ENCODE data around the gene SEMA4F.
A peak's percentile ranks its signal among the peaks of the same experiment; 100 is the strongest.
"Not testable (repeated sequence)": the region's sequence is repeated elsewhere in the genome, so short reads cannot be mapped to it uniquely, and the experiment has no call there.

SEMA4F gene, protein sequence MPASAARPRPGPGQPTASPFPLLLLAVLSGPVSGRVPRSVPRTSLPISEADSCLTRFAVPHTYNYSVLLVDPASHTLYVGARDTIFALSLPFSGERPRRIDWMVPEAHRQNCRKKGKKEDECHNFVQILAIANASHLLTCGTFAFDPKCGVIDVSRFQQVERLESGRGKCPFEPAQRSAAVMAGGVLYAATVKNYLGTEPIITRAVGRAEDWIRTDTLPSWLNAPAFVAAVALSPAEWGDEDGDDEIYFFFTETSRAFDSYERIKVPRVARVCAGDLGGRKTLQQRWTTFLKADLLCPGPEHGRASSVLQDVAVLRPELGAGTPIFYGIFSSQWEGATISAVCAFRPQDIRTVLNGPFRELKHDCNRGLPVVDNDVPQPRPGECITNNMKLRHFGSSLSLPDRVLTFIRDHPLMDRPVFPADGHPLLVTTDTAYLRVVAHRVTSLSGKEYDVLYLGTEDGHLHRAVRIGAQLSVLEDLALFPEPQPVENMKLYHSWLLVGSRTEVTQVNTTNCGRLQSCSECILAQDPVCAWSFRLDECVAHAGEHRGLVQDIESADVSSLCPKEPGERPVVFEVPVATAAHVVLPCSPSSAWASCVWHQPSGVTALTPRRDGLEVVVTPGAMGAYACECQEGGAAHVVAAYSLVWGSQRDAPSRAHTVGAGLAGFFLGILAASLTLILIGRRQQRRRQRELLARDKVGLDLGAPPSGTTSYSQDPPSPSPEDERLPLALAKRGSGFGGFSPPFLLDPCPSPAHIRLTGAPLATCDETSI

DNA sequence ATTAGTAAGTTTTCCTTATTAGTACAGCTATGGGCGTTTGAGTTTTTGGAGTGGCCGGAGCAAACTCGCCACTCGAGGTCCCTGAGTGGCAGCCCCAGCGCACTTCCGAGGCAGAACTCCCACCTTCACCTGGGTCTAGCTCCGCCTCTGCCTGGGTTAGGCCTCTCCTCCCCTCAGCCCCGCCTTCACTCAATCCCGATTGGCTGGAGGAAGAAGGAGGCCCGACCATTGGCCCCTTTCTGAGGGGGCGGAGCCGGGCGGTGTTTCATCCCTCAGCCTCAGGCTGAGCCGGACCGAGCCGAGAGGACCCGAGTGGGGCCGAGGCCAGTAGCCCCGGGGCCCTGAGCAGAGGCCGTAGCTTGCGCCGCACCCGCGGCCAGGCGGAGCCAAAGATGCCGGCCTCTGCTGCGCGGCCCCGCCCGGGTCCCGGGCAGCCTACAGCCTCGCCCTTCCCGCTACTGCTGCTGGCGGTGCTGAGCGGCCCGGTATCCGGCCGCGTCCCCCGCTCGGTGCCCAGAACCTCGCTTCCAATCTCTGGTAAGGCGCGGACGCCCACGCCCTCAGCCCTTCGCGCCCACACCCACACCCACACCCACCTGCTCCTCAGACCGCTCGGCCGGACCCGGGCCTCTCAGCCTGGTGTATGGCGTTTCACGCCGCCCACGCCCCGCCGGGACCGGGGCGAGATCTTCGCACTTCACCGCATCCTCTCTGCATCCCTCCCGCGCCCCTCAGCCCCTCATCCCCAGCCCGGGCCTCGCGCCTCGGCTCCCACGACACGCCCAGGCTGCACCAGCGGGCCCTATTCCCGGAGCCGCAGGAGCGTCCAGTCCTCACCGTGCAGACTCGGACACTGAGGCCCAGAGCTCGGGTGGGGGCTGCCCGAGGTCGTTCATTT, at the start of gene SEMA4F:
TSS of gene SEMA4F (plus strand) at position 263 of the 898 bp plus-strand sequence. CDS start at position 393, 130 bp downstream.
- DNase-seq, result peak; percentile 63

DNA sequence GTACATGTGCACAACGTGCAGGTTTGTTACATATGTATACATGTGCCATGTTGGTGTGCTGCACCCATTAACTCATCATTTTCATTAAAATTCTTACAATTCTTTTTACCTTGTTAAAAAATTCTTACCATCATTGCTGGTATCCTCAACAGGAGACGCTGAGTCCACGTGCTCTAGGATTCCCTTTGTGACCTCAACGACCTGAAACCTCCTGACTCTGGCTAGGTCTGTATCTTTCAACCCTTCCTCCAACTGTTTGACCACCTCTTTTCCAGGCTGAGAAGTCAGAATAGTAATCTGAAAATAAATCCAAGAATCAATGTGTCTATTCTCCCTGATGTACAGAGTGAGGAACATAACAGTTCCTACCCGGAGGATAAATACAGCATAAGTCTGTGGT, 47.1 kb upstream of the SEMA4F start:
- DNase-seq, result no peak

DNA sequence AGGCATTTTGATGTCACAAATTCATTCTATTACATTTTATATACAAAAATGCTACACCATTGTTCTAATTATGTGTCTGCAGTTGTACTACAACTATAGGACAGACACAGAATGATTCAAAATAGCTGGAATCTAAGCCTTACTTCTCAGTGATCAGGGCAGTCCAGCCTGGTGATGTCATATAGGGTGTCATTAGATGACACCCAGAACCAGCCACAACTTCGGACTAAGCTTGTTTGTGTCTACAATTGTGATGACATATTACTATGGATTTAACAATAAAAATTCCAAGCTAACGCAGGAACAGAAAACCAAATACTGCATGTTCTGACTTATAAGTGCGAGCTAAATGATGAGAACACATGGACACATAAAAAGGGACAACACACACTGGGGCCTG, 36.9 kb upstream of the SEMA4F start:
- DNase-seq, result no peak

DNA sequence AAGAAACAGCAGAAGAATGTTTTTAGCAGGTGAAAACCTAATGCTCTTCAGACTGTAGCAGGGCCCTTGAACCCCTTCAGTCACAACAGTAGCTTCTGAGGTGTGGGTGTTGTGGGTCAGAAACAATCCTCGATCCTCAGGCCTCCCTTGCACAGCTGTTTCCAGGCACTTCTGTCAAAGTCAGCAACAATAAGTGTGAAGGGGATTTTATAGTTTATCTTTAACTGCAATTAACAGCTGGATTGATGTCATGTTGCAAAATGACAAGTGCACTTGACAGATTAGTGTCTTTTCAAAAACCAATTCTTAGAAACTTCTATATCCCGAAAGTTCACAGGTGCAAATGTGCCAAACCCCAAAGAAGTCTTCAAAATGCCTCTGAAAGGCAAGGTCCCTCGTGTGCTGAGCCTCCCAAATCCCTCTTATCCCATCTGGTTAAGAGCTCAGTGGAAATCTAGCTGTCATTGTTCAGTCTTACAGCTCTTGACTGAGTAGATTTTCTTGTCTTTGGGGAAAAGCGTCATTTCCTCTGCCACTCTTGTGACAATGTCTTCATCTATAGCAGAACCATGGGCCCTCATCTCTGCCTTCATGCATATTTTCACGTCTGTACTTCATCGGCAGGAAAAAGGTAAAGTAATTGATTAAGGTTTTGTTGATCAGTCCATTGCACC, 35.5 kb upstream of the SEMA4F start:
- no peak for DNase-seq

DNA sequence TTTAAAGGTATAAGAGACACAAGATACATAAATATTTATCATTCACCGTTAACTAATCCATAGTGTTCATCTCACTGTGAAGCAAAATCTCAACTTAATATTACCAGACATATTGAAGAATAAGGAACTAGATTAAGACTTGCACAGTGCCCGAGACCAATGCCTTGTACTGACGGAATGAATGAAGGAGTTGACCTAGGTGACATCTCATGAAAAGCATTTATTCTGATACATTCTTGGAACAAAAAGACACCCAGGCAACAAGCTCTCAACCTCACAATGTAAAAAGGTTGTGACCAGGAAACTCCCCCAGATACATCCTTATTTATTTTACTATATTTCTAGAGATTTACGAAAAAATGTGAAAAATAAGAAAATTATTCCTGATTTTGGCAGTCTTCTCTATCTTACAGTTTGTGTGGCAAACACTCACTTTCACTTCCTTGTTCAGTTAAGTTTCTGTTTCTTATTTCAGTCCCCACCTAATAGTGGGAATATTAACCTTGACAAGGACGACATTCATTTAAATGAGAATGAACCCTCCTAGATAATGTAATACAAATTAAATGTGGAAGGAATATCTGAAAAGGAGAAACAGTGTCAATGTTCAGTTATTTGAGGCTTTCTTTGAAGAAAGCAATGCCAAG, 34.3 kb upstream of the SEMA4F start:
- DNase-seq, result no peak

DNA sequence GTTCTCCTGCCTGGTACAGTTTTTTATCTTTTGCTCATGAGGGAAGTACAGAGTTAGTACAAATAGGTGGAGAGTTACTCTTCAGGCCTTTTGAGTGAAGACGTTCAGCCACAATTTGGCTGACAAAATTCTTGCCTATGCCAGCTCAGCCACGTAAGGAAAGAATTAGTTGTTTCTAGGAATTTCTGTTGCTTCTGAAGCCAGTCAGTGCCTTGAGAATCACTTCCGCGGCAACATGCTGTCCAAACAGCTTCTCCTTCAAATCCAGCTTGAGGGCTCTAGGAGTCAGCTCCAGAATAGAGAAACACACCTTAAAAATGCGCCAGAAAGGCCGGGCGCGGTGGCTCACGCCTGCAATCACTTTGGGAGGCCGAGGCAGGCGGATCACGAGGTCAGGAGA, 33.4 kb upstream of the SEMA4F start:
- DNase-seq, result no peak

DNA sequence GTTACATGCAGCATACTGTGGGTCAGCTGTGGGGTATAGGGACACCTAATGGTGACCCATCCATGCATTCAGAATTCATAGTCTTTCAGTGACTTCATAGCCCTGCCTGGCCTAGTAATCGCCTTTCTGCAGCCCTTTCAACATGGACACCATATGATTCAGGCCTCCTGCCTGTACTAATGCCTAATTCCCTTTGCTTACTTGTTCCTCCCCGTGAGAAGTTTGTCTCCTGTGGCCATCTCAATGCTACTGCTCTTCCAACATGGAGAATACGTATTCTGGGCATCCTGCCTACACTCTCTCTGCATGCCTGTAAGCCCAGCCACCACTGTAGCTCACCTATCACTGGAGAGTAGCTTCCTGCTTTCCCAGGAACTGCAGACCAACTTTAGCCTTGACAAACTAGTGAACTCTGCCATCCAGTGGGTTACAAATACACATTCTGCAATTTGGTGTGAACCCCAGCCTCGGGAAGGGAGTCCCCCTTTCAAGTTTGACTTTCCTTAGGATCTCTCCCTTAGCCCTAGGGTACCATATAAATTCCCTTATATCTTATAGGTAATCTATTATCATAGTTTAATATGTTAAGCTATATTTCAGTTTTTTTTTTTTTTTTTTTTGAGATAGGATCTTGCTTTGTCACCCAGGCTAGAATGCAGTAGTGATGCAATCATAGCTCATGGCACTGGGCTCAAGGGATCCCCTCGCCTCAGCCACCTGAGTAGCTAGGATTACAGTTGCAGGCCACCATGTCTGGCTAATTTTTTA, 28.2 kb upstream of the SEMA4F start:
- no peak for DNase-seq

DNA sequence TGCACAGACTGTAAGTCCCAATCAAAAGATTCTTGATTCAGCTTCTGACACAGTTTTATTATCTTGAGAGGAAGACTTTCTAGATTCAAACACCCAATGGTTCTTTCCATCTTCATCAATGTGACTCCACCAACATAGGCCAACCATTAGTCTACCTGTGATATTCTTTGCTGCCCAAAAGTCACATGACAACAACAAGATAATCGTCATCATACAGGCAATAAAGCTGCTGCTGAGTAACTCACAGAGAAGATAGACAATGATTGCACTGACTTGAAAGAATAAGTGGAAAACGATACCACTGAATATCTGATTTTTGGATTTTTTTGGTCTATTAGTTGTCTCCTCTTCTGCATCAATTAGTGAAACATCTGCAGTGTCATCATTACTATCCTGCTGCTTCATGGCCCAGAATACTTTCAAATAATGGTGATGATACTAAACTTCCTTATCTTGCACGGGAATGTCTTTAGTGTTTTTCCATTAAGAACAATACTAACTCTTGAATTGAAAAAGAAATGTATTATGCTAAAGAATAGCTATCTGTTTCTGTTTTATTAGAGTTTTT, 25.4 kb upstream of the SEMA4F start:
- no peak for DNase-seq

DNA sequence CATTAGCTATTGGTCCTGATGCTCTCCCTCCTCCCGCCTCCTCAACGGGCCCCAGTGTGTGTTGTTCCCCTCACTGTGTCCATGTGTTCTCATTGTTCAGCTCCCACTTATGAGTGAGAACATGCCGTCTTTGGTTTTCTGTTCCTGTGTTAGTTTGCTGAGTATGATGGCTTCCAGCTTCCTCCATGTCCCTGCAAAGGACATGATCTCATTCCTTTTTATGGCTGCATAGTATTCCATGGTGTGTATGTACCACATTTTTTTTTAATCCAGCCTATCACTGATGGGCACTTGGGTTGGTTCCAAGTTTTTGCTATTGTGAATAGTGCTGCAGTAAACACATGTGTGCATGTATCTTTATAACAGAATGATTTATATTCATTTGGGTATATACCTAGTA, 23.6 kb upstream of the SEMA4F start:
- DNase-seq, result not testable (repeated sequence)

DNA sequence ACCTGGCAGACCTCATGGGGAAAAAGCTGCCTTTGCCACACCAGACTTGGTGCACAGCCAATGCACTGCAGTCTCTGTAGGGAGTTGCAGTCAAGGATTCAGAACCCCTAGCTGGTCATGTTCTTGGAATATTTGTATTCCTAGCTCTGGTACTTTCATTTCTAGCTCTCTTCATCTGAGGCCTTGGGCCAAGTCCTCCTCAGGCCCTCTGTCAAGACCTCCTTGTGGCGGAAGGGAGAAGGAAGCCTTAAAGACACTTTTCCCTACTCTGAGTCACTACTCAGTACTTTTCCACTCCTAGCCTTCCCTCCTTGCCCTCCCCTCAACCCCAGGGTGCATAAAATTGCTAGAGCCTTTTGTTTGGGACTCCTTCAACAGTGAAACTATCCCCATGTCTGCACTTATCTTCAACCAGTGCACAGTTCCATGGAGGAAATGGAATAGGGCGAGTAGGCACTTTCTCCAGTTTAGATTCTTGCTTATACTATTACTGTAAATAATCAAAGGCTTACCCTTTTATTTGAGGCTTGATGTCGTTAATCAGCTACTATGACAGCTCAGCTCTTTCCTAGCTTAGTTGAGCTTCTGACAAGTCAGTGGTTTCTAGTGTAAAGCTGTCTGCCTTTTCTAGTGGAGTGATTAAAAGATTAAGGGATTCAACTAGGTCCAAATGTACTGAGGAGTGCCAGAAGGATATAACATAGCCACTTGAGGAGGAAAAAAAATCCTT, 21.7 kb upstream of the SEMA4F start:
- DNase-seq, result no peak

DNA sequence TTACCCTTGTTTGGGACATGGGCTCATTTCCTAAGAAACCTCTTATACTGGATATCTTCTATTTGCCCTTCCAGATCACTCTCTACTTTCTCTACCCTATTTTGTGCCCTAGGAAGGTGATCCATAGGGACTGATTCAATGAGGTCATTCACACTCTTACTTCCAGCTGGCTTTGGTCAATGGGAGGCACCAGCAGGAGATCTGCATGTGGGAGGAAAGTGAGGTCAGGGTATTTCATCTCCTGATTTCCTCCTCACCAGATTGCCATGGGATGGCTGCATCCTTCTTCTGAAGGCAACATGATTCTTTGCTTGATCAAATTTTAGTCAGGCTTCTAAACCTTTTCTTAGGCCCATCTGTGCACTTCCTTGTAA, 21.1 kb upstream of the SEMA4F start:
- no peak for DNase-seq

DNA sequence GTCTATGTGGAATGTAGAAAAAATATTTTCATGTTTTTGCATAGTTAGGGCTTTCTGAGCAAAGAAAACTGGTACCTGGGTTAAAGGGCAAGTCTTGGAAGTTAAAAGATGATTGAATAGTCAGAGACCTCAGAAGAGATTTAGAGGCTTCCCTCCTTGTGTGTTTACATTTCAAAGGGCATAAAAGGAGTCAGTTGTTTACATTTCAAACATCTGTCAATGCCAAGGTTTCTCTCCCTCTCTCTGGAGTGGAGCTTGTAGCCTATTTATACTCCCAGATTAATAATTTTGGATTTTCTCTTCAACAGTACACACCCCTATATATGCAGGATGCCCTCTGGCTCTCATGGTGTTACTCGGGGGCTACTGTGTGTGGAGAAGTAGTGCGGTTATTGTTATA, 14.5 kb upstream of the SEMA4F start:
- DNase-seq, result no peak

DNA sequence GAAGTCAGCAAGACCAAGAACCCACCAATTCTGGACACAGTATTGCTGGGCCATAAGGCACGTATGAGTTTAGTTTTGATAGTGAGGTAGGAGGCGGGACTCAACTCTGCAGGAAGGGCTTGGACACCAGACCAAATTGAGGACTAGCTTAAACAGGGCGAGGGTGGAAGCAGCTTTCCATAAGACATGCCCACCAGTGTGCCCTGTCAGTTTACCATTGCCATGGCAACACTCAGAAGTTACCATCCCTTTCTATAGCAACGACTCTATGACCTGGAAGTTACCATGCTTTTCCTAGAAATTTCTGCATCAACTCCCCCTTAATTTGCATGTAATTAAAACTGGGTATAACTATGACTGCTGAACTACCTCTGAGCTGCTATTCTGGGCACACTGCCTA, 8.7 kb upstream of the SEMA4F start:
- DNase-seq, result no peak

DNA sequence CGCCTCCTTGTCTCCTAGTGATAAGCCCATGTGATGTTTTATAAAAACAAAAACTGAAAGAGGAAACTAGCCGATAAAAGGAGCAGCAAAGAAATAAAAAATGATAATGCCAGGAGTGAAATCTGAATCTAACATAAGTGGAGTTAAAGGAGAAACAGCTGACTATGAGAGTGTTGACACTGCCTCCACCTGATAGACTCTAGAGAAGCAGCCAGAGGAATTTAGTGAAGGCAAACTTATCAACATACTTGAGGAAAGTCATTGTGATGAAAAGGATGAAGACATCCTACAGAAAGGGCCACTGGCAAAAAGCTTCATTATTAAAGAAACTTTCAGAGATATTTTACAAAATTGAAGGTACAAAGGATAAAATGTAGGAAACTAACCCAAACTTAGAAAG, 7.8 kb upstream of the SEMA4F start:
- DNase-seq, result no peak

DNA sequence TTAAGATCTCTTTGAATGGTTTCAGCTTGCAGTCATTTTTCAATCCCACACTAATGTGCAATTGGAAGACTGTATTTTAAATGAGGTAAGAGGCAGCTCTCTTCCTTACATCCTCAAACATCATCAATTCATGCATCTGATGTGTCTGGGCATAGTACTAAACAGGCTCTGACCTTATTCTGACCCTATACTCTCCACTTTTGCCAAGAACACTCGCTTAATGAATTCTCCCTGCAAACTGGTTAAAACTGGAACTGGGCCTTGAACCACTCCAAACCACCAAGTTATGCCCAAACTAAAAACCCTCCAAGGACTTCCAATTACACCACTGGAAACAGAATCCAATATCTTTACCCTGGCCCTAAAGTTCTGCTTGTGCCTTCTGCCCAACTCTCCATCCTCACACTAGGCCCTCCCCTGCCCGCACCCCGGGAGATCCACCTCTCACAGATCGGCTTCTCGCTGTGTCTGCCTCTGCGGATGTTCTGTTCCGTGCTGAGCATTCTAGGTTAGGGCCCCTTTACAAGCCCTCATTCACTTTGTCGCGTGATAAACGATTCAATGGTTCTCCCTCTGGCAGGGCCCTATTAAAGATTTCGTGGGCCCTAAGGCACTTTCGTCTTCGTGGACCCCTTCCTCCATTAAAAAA, 7.1 kb upstream of the SEMA4F start:
- DNase-seq, result no peak

DNA sequence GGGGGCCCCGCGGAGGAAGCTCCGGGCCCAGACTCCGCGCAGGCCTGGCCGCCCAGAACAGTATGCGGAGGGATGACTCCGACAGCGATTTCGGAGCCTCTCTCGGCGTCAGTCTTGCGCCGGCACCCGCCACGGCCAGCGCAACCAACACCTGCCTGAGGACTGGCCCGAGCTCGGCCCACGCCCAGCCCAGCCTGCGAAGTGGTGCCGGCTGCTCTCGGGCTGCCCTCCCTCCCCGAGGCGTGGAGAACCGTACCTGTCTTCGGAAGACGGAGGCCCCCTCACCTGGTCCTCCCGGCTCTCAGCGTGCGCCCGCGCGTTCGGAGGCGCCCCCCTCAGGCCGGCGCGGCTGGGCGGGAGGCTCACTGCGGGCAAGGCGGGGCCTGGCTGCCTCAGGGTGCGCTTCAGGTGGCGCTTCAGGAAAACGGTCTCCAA, 6.0 kb upstream of the SEMA4F start, which contains the start of gene M1AP:
TSS of gene M1AP (minus strand) at position 322 of the 435 bp plus-strand sequence. CDS start 8,055 bp downstream, outside the sequence.
- no peak for DNase-seq

DNA sequence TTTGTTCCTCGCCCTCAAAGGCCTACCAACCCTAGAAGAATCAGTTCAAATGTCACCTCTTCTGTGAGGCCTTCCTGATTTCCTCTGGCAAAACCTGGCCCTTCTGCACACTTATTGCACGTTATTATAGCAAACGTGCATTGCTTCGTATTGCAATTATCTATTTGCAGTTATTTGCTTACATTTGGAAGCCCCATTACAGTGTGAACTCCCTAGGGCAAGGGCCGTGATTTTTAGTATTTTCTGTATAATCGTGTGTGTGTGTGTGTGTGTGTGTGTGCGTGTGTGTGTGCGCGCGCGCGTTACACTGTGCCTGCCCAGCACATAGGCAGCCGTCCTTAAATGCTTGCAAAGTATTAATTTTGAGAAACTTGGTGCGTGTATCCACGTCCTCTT, 460 bp upstream of the SEMA4F start:
- no peak for DNase-seq

DNA sequence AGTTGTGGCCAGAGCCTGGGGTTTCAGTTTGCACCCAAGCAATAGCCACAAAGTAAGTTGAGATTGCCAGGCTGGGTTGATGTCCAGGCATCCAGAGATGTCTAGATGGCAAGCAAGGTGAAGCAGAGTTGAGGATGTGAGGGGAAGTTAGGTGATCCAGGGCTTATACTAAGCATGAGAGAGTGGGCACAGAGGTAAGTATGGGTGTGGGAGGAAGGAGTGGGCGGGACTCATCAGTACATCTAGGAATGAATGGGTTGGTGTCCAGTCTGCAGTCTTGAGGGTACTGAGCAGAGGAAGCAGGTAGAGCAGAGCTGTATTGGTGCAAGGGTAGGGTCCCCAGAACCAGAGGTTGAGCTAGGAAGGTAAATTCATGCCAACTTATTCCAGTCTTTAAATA, 1.5 kb downstream of the SEMA4F start:
- no peak for DNase-seq

DNA sequence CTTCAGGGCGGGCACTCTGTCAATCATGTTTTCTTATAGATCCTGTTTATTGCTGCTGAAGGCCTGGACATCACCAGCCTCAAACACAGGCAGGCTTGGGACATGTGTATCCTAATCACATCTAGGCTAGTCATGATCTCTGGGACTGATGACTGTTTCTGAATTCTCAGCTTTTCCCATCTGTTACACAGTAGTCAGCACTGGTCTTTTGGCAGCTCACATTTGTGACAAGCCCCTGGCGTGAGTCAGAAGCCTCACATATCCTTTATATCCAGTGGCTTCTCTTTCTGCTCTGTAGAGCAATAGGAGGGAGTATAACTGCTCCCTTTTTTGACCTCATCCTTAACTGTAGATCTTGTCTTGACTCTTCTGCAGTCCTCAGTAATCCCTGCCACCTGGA, 4.5 kb downstream of the SEMA4F start:
- DNase-seq, result no peak

DNA sequence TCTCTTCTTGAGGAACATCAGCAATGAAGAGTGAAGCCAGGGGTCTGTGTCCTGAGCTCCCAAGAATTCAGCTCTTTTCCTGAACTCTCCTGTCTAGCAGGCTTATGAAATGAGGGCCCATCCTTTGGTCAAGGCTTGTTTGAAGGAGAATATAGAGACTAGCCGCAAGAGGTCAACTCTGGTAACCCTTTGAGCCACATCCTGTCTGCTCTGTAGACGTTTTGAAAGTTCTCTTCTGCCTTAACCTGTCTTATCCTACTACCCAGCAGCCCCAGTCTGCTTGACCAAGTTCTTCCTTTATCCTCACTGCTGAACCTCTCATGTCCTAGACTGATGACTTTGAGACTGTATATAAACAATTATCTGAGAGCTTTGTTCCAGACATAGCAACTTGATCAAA, 5.4 kb downstream of the SEMA4F start:
- no peak for DNase-seq

Measured in SIG-M5 (cell line).